Measurements from ENCODE around the gene LTBP1. TPM values are rescaled to one million over a fixed set of nuclear protein-coding genes. Genes with fewer than 3 reads are reported as not detected.

The LTBP1 gene
- total RNA-seq, 1 experiment from 2014 or later = 28.5 TPM

GRCh38 chr2:33333433-33333832 lies 386.7 kb downstream of the LTBP1 start:
- no peak overlapping the region for H2AFZ ChIP-seq (ENCODE audit: low read length)
- H3K4me1 ChIP-seq (ENCODE audit: insufficient read depth, low read length) = no peaks in the 10 kb centered on the region
- no peak overlapping the region for H3K56ac ChIP-seq (ENCODE audit: insufficient read length, low read depth, low read length)
- H2BK20ac ChIP-seq (ENCODE audit: low read depth, low read length, poor library complexity, severe bottlenecking) = no peak overlapping the region
- no peak overlapping the region for H3K9ac ChIP-seq (ENCODE audit: extremely low read depth, insufficient read length, low read length)
- no peak overlapping the region for H2BK12ac ChIP-seq (ENCODE audit: insufficient read length, low read depth, low read length)
- H4K8ac ChIP-seq (replicated peaks; ENCODE audit: insufficient read length, low read depth, low read length) = no peak overlapping the region
- Mint-ChIP-seq H3K27me3 (ENCODE audit: low read depth) (no peaks in the 10 kb centered on the region), H3K36me3 (ENCODE audit: insufficient read depth in 1 of 3, low read depth in 3 of 3) (no peaks in the 10 kb centered on the region), H3K27ac (no peak overlapping the region), H3K4me3 (no peak overlapping the region), H3K9me3 (no peaks in the 10 kb centered on the region), H3K4me1 (no peaks in the 10 kb centered on the region)
- no peak overlapping the region for H2BK15ac ChIP-seq (ENCODE audit: low read depth, low read length)
- no peaks in the 10 kb centered on the region for H3K79me2 ChIP-seq (ENCODE audit: insufficient read depth, low read length)
- H3T11ph ChIP-seq (ENCODE audit: low read length) = no peak overlapping the region
- no peak overlapping the region for H4K5ac ChIP-seq (ENCODE audit: insufficient read length, low read depth, low read length)
- H3K14ac ChIP-seq (ENCODE audit: insufficient read depth, low read length) = no peak overlapping the region
- H3K18ac ChIP-seq (ENCODE audit: insufficient read length, low read depth, low read length) = no peak overlapping the region
- no peak overlapping the region for H4K91ac ChIP-seq (ENCODE audit: insufficient read length, low read depth, low read length)
- no CpG with 5 or more reads among the region's 3 CpGs for WGBS (ENCODE audit: extremely low coverage, insufficient read length, low lambda C conversion rate)
- no peak overlapping the region for H3K27ac ChIP-seq (ENCODE audit: insufficient read length, low read depth, low read length)
- H2BK5ac ChIP-seq (ENCODE audit: insufficient read length, low read length) = no peak overlapping the region
- no peaks in the 10 kb centered on the region for H3K23me2 ChIP-seq (ENCODE audit: insufficient read length, low read depth, low read length, poor library complexity, severe bottlenecking)
- no peak overlapping the region for H2AK5ac ChIP-seq (ENCODE audit: insufficient read length, low read length)
- H3K4me2 ChIP-seq (ENCODE audit: insufficient read depth, insufficient read length, low read length) = no peak overlapping the region
- no peak overlapping the region for H2BK120ac ChIP-seq (ENCODE audit: low read depth, low read length, poor library complexity, severe bottlenecking)
- TF ChIP-seq, protein P1, sequence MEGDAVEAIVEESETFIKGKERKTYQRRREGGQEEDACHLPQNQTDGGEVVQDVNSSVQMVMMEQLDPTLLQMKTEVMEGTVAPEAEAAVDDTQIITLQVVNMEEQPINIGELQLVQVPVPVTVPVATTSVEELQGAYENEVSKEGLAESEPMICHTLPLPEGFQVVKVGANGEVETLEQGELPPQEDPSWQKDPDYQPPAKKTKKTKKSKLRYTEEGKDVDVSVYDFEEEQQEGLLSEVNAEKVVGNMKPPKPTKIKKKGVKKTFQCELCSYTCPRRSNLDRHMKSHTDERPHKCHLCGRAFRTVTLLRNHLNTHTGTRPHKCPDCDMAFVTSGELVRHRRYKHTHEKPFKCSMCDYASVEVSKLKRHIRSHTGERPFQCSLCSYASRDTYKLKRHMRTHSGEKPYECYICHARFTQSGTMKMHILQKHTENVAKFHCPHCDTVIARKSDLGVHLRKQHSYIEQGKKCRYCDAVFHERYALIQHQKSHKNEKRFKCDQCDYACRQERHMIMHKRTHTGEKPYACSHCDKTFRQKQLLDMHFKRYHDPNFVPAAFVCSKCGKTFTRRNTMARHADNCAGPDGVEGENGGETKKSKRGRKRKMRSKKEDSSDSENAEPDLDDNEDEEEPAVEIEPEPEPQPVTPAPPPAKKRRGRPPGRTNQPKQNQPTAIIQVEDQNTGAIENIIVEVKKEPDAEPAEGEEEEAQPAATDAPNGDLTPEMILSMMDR (conservative IDR thresholded peaks at IDR 0.05) = no peak
- no peaks in the 10 kb centered on the region for H3K79me1 ChIP-seq (ENCODE audit: insufficient read depth, low read depth, low read length, poor library complexity, severe bottlenecking)
- no peaks in the 10 kb centered on the region for H3K27me3 ChIP-seq (ENCODE audit: insufficient read depth, low read length)
- no peak overlapping the region for H3K23ac ChIP-seq (ENCODE audit: insufficient read length, low read depth, low read length)
- no peak overlapping the region for H3K4ac ChIP-seq (ENCODE audit: low read depth, low read length)
- no peaks in the 10 kb centered on the region for H3K9me3 ChIP-seq (ENCODE audit: control insufficient read depth, low read depth, low read length)
- H4K20me1 ChIP-seq (ENCODE audit: control insufficient read depth, insufficient read depth, insufficient read length) = no peaks in the 10 kb centered on the region
- no peak for DNase-seq
